Measurements from ENCODE around the gene PNPLA7. TPM values are rescaled to one million over a fixed set of nuclear protein-coding genes. Genes with fewer than 3 reads are reported as not detected.
"Not testable (repeated sequence)": the region's sequence is repeated elsewhere in the genome, so short reads cannot be mapped to it uniquely, and the experiment has no call there.

PNPLA7 gene
- total and polyA plus RNA-seq, 3 donors from 2014 or later, result 4.2 to 17.8 (median 10.9) TPM

DNA sequence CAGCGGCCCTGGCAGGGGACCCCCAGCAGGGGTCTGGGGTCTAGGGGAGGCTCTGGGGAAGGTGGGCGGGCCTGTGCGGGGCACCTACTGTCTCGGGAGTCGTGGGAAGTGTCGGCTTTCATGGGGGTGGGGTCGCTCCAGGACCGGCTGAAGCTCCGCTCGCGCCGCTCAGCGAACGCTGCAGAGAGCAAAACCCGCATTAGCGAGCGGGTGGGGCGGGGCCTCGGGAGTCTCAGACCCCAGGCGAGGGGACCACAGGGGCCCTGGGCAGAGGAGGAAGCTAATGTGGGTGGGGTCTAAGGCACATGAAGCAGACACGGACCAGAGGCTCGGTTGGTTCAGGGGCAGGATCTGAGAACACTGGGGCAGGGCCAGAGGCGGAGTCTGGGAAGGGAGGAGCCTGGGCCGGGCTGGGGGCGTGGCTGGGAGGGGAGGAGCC, 96.5 kb downstream of the PNPLA7 start:
- Histone ChIP-seq H3K27me3 (no peaks in the 10 kb centered on the region), H3K9me3 (no peaks in the 10 kb centered on the region), H3K4me1 (peaks cover 44% of the 10 kb centered on the region), H3K4me3 (peak overlapping the region in 1 of 2 donors; percentile 45), H3K36me3 (ENCODE audit: low read depth, missing control alignments) (no peaks in the 10 kb centered on the region), H3K27ac (no peak overlapping the region)
- 44 to 58% methylated on average over 21 to 25 of the region's 25 CpGs for WGBS, 2 donors
- TF ChIP-seq POLR2A (IDR thresholded peaks at IDR 0.05), result no peak
- TF ChIP-seq, protein P1, sequence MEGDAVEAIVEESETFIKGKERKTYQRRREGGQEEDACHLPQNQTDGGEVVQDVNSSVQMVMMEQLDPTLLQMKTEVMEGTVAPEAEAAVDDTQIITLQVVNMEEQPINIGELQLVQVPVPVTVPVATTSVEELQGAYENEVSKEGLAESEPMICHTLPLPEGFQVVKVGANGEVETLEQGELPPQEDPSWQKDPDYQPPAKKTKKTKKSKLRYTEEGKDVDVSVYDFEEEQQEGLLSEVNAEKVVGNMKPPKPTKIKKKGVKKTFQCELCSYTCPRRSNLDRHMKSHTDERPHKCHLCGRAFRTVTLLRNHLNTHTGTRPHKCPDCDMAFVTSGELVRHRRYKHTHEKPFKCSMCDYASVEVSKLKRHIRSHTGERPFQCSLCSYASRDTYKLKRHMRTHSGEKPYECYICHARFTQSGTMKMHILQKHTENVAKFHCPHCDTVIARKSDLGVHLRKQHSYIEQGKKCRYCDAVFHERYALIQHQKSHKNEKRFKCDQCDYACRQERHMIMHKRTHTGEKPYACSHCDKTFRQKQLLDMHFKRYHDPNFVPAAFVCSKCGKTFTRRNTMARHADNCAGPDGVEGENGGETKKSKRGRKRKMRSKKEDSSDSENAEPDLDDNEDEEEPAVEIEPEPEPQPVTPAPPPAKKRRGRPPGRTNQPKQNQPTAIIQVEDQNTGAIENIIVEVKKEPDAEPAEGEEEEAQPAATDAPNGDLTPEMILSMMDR (IDR thresholded peaks at IDR 0.05), result no peak
- peak; percentile 75 for DNase-seq
- intact Hi-C loops (cut with DNase I; ENCODE audit: low total_unique reads), result no loop called here

- H3K36me3 ChIP-seq (ENCODE audit: low read depth, missing control alignments), result no peaks in the 10 kb centered on the region
- intact Hi-C loops (cut with DNase I; ENCODE audit: low total_unique reads), result no loop called here
- 67 to 81% methylated on average over 1 to 42 of the region's 43 CpGs for WGBS, 2 donors
- DNase-seq, result no peak
- H3K27ac ChIP-seq, result no peak overlapping the region
- H3K9me3 ChIP-seq, result no peaks in the 10 kb centered on the region
- H3K4me3 ChIP-seq, result peak overlapping the region in 1 of 2 donors; percentile 45
- no peak for TF ChIP-seq POLR2A (IDR thresholded peaks at IDR 0.05)
- TF ChIP-seq, protein P1 (IDR thresholded peaks at IDR 0.05), result no peak
- no peaks in the 10 kb centered on the region for H3K27me3 ChIP-seq
- H3K4me1 ChIP-seq, result peaks cover 38% of the 10 kb centered on the region
Observed at GRCh38 chr9:137452761-137453642, 97.2 kb downstream of the PNPLA7 start.

DNA sequence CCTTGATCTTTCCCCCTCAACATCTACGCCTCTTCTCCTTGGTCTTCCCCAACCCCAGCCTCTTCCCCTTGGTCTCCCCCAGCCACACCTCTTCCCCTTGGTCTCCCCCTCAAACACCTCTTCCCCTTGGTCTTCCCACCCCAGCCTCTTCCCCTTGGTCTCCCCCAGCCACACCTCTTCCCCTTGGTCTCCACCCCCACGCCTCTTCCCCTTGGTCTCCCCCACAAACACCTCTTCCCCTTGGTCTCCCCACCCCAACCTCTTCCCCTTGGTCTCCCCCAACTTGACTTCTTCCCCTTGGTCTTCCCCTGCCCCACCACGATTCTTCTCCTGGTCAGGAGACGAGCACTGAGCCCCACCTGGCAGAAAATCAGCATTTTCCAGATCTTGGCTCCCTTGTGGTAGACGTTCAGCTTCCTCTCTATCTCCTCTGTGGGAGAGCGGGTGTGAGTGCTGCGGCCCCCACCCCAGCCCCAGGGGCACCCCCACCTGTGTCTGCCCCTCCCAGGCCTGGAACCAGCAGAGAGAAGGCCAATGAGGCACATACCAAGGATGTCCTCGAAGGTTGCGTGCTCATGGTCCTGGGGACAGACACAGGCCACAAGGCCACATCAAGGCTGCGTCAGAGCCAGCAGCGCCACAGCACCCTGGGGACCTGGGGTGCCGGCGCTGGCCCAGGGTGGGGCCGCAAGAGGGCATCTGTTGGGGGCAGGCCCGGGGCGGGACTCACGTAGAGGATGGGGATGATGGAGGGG, 98.0 kb downstream of the PNPLA7 start:
- H3K36me3 ChIP-seq (ENCODE audit: low read depth, missing control alignments), result no peaks in the 10 kb centered on the region
- WGBS, 2 donors, result 91 to 95% methylated on average over 10 to 17 of the region's 17 CpGs

DNA sequence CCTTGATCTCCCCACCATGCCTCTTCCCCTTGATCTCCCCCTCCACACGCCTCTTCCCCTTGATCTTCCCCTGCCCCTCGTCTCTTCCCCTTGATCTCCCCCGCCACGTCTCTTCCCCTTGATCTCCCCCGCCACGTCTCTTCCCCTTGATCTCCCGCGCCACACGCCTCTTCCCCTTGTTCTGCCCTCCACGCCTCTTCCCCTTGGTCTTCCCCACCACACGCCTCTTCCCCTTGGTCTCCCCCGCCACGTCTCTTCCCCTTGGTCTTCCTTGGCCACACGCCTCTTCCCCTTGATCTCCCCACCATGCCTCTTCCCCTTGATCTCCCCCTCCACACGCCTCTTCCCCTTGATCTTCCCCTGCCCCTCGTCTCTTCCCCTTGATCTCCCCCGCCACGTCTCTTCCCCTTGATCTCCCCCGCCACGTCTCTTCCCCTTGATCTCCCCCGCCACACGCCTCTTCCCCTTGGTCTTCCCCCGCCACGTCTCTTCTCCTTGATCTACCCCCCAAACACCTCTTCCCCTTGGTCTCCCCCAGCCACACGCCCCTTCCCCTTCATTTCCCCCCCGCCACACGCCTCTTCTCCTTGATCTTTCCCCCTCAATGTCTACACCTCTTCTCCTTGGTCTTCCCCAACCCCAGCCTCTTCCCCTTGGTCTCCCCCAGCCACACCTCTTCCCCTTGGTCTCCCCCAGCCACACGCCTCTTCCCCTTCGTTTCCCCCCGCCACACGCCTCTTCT, 98.8 kb downstream of the PNPLA7 start:
- intact Hi-C loops (cut with DNase I; ENCODE audit: low total_unique reads); H3K9me3 ChIP-seq: not testable (repeated sequence)
- WGBS, 2 donors, result 83 to 85% methylated on average over 6 to 9 of the region's 31 CpGs

More for the DNA sequence above, 98.0 kb downstream of the PNPLA7 start:
- H3K4me1 ChIP-seq, result peaks cover 30% of the 10 kb centered on the region
- intact Hi-C loops (cut with DNase I; ENCODE audit: low total_unique reads), result no loop called here
- no peak for TF ChIP-seq POLR2A (IDR thresholded peaks at IDR 0.05)
- TF ChIP-seq, protein P1 (IDR thresholded peaks at IDR 0.05), result no peak
- no peak overlapping the region for H3K4me3 ChIP-seq
- H3K27me3 ChIP-seq, result no peaks in the 10 kb centered on the region
- DNase-seq, result no peak
- no peak overlapping the region for H3K27ac ChIP-seq
- H3K9me3 ChIP-seq, result no peaks in the 10 kb centered on the region

GRCh38 chr9:137450539-137451222, 99.5 kb downstream of the PNPLA7 start:
- not testable (repeated sequence) for H3K36me3 ChIP-seq (ENCODE audit: low read depth, missing control alignments)
- 90 to 91% methylated on average over 8 to 24 of the region's 24 CpGs for whole genome bisulfite sequencing, 2 donors

More for the DNA sequence above, 98.8 kb downstream of the PNPLA7 start:
- H3K4me1 ChIP-seq, result peaks cover 22% of the 10 kb centered on the region
- not testable (repeated sequence) for H3K4me3 ChIP-seq; DNase-seq; H3K36me3 ChIP-seq (ENCODE audit: low read depth, missing control alignments); H3K27me3 ChIP-seq; H3K27ac ChIP-seq

More at GRCh38 chr9:137450539-137451222, 99.5 kb downstream of the PNPLA7 start:
- H3K27me3 ChIP-seq; H3K9me3 ChIP-seq; intact Hi-C loops (cut with DNase I; ENCODE audit: low total_unique reads); H3K27ac ChIP-seq; H3K4me3 ChIP-seq; DNase-seq: not testable (repeated sequence)
- peaks cover 15% of the 10 kb centered on the region for H3K4me1 ChIP-seq
